ENCODE results near the gene SELE. TPM values are rescaled to one million over a fixed set of nuclear protein-coding genes. Genes with fewer than 3 reads are reported as not detected.

Gene SELE
- total and polyA plus RNA-seq, 9 of the 15 experiments (the other 6 are each of a cell fraction or from before 2014, with no cell fraction given): 0.08 TPM; not detected in 8

- no peak for FAIRE-seq
- Histone ChIP-seq H3K27me3 (ENCODE audit: control insufficient read depth in 2 of 2, insufficient read depth in 2 of 2, low read length in 2 of 2) (no peaks in the 10 kb centered on the region), H2AFZ (ENCODE audit: low read depth, low read length) (no peak overlapping the region), H3K4me1 (replicated peaks in 1 of 2; ENCODE audit: control insufficient read depth in 2 of 2, insufficient read depth in 2 of 2, low read length in 2 of 2) (no peaks in the 10 kb centered on the region), H3K9me1 (ENCODE audit: control insufficient read depth, insufficient read depth, low read length) (no peaks in the 10 kb centered on the region), H3K9me3 (replicated peaks; ENCODE audit: control insufficient read depth, insufficient read depth, low read depth, low read length) (no peaks in the 10 kb centered on the region), H3K36me3 (ENCODE audit: control insufficient read depth, insufficient read depth, low read length) (no peaks in the 10 kb centered on the region), H3K79me2 (ENCODE audit: control insufficient read depth, insufficient read depth, low read length) (no peaks in the 10 kb centered on the region), H3K27ac (ENCODE audit: extremely low read depth, low read depth, low read length) (no peak overlapping the region), H3K4me3 (no peak overlapping the region), H3K4me2 (ENCODE audit: insufficient read depth, low read length) (no peak overlapping the region), H4K20me1 (replicated peaks; ENCODE audit: control insufficient read depth, insufficient read depth, low read length) (no peaks in the 10 kb centered on the region), H3K9ac (ENCODE audit: insufficient read depth in 1 of 2, low read depth in 2 of 2, low read length in 2 of 2) (no peak overlapping the region)
- no TSS peak for BruUV-seq (replicated peaks)
- intact Hi-C loops (cut with micrococcal nuclease) (no loop called here), in situ Hi-C loops (cut with MboI) (no loop called here)
- ATAC-seq: no peak
- 0% methylated on average over 4 of the region's 4 CpGs for WGBS (ENCODE audit: insufficient coverage, low coverage, missing lambda C conversion rate)
- ChIA-PET POLR2A (interaction anchor here (0.9 kb wide), 1 partner anchor 13 kb away, joined by 4 read pairs; no protein-coding TSS in a partner anchor), CTCF (ENCODE audit: low intra/inter-chr PET ratio) (no interaction called here)
- no peak for DNase-seq (ENCODE audit: extremely low read depth in 1 of 4, low spot score in 3 of 4)
- no peak for TF ChIP-seq NFIX (CRISPR knock-in tag; IDR thresholded peaks at IDR 0.05; ENCODE audit: low read depth)
Observed at GRCh38 chr1:169692756-169693460, 41.0 kb downstream of the SELE start.

DNA sequence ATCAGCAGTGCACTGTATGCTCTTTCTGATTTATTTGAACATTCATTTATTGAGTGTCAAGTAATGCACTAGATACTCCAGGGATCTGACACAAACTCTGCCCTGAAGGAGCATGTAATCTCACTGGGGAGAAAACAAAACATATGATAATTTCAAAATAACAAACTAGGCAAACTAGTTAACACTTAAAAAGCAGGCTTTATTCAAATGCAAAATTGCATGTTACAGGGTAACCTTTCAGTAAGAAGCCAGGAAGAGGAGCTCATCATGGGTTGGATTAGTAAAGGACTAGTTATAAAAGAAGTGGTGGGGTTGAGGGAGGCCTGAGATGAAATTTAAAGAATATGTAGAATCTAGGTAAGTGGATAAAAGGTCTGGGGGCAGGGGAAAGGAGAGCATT is 43.4 kb downstream of the SELE start:
- BruUV-seq (replicated peaks): no TSS peak
- TF ChIP-seq RBBP5 (IDR thresholded peaks at IDR 0.05; ENCODE audit: borderline replicate concordance, insufficient read depth, low read length, poor library complexity, severe bottlenecking) (no peak), ZNF217 (CRISPR knock-in tag; IDR thresholded peaks at IDR 0.05) (no peak)
- TF ChIP-seq, protein P1, sequence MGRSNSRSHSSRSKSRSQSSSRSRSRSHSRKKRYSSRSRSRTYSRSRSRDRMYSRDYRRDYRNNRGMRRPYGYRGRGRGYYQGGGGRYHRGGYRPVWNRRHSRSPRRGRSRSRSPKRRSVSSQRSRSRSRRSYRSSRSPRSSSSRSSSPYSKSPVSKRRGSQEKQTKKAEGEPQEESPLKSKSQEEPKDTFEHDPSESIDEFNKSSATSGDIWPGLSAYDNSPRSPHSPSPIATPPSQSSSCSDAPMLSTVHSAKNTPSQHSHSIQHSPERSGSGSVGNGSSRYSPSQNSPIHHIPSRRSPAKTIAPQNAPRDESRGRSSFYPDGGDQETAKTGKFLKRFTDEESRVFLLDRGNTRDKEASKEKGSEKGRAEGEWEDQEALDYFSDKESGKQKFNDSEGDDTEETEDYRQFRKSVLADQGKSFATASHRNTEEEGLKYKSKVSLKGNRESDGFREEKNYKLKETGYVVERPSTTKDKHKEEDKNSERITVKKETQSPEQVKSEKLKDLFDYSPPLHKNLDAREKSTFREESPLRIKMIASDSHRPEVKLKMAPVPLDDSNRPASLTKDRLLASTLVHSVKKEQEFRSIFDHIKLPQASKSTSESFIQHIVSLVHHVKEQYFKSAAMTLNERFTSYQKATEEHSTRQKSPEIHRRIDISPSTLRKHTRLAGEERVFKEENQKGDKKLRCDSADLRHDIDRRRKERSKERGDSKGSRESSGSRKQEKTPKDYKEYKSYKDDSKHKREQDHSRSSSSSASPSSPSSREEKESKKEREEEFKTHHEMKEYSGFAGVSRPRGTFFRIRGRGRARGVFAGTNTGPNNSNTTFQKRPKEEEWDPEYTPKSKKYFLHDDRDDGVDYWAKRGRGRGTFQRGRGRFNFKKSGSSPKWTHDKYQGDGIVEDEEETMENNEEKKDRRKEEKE (IDR thresholded peaks at IDR 0.05; ENCODE audit: borderline replicate concordance in 1 of 2, control insufficient read depth in 1 of 2, low read depth in 2 of 2, low read length in 1 of 2): no peak
- TF ChIP-seq, protein P2, sequence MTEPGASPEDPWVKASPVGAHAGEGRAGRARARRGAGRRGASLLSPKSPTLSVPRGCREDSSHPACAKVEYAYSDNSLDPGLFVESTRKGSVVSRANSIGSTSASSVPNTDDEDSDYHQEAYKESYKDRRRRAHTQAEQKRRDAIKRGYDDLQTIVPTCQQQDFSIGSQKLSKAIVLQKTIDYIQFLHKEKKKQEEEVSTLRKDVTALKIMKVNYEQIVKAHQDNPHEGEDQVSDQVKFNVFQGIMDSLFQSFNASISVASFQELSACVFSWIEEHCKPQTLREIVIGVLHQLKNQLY (CRISPR knock-in tag; conservative IDR thresholded peaks at IDR 0.05): no peak
- TF ChIP-seq, protein P3, sequence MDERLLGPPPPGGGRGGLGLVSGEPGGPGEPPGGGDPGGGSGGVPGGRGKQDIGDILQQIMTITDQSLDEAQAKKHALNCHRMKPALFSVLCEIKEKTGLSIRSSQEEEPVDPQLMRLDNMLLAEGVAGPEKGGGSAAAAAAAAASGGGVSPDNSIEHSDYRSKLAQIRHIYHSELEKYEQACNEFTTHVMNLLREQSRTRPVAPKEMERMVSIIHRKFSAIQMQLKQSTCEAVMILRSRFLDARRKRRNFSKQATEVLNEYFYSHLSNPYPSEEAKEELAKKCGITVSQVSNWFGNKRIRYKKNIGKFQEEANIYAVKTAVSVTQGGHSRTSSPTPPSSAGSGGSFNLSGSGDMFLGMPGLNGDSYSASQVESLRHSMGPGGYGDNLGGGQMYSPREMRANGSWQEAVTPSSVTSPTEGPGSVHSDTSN (CRISPR knock-in tag; IDR thresholded peaks at IDR 0.05; ENCODE audit: low read depth): no peak
- TF ChIP-seq, protein P3 (tag; conservative IDR thresholded peaks at IDR 0.05; ENCODE audit: low read depth): no peak

More for the DNA sequence above, 43.4 kb downstream of the SELE start:
- Histone ChIP-seq H3K27ac (ENCODE audit: extremely low read depth, low read depth, low read length) (no peak overlapping the region), H3K9me1 (ENCODE audit: control insufficient read depth, insufficient read depth, low read length) (no peaks in the 10 kb centered on the region), H3K9ac (ENCODE audit: insufficient read depth in 1 of 2, low read depth in 2 of 2, low read length in 2 of 2) (no peak overlapping the region), H4K20me1 (replicated peaks; ENCODE audit: control insufficient read depth, insufficient read depth, low read length) (no peaks in the 10 kb centered on the region), H3K4me2 (ENCODE audit: insufficient read depth, low read length) (no peak overlapping the region), H3K27me3 (ENCODE audit: control insufficient read depth in 2 of 2, insufficient read depth in 2 of 2, low read length in 2 of 2) (no peaks in the 10 kb centered on the region), H2AFZ (ENCODE audit: low read depth, low read length) (no peak overlapping the region), H3K9me3 (replicated peaks; ENCODE audit: control insufficient read depth, insufficient read depth, low read depth, low read length) (no peaks in the 10 kb centered on the region), H3K4me3 (no peak overlapping the region), H3K79me2 (ENCODE audit: control insufficient read depth, insufficient read depth, low read length) (no peaks in the 10 kb centered on the region), H3K36me3 (ENCODE audit: control insufficient read depth, insufficient read depth, low read length) (no peaks in the 10 kb centered on the region), H3K4me1 (replicated peaks in 1 of 2; ENCODE audit: control insufficient read depth in 2 of 2, insufficient read depth in 2 of 2, low read length in 2 of 2) (no peaks in the 10 kb centered on the region)
- POLR2A ChIA-PET: no interaction called here
- intact Hi-C loops (cut with micrococcal nuclease): no loop called here
- in situ Hi-C loops (cut with MboI): no loop called here
- FAIRE-seq (no peak), ATAC-seq (no peak), DNase-seq (ENCODE audit: extremely low read depth in 1 of 4, low spot score in 3 of 4) (no peak)
- CTCF ChIA-PET (ENCODE audit: low intra/inter-chr PET ratio): no interaction called here

All from K562 (cell line).